Measurements from ENCODE around the gene MBNL3. TPM values are rescaled to one million over a fixed set of nuclear protein-coding genes. Genes with fewer than 3 reads are reported as not detected.

MBNL3 gene
- total RNA-seq, 1 experiment from 2014 or later, result 2.6 TPM

- Histone ChIP-seq H4K8ac (replicated peaks; ENCODE audit: insufficient read length, low read depth, low read length) (no peak overlapping the region), H3K9ac (ENCODE audit: extremely low read depth, insufficient read length, low read length) (no peak overlapping the region), H2AFZ (ENCODE audit: low read length) (no peak overlapping the region), H4K20me1 (ENCODE audit: control insufficient read depth, insufficient read depth, insufficient read length) (no peaks in the 10 kb centered on the region), H3K79me2 (ENCODE audit: insufficient read depth, low read length) (no peaks in the 10 kb centered on the region), H3K56ac (ENCODE audit: insufficient read length, low read depth, low read length) (no peak overlapping the region), H3K79me1 (ENCODE audit: insufficient read depth, low read depth, low read length, poor library complexity, severe bottlenecking) (no peaks in the 10 kb centered on the region), H2BK120ac (ENCODE audit: low read depth, low read length, poor library complexity, severe bottlenecking) (no peak overlapping the region), H2AK5ac (ENCODE audit: insufficient read length, low read length) (no peak overlapping the region), H2BK5ac (ENCODE audit: insufficient read length, low read length) (no peak overlapping the region), H3K14ac (ENCODE audit: insufficient read depth, low read length) (no peak overlapping the region), H3K4me1 (ENCODE audit: insufficient read depth, low read length) (no peaks in the 10 kb centered on the region; the same call in 1 of the 2 replicates), H2BK15ac (ENCODE audit: low read depth, low read length) (no peak overlapping the region), H3K27ac (ENCODE audit: insufficient read length, low read depth, low read length) (no peak overlapping the region), H3K4ac (ENCODE audit: low read depth, low read length) (no peak overlapping the region), H3K9me3 (ENCODE audit: control insufficient read depth, low read depth, low read length) (no peaks in the 10 kb centered on the region), H2BK12ac (ENCODE audit: insufficient read length, low read depth, low read length) (no peak overlapping the region), H3K18ac (ENCODE audit: insufficient read length, low read depth, low read length) (no peak overlapping the region), H3K27me3 (ENCODE audit: insufficient read depth, low read length) (no peaks in the 10 kb centered on the region; the same call in 1 of the 2 replicates), H3T11ph (ENCODE audit: low read length) (no peak overlapping the region), H4K91ac (ENCODE audit: insufficient read length, low read depth, low read length) (no peak overlapping the region), H3K4me2 (ENCODE audit: insufficient read depth, insufficient read length, low read length) (no peak overlapping the region), H3K23ac (ENCODE audit: insufficient read length, low read depth, low read length) (no peak overlapping the region), H2BK20ac (ENCODE audit: low read depth, low read length, poor library complexity, severe bottlenecking) (no peak overlapping the region), H4K5ac (ENCODE audit: insufficient read length, low read depth, low read length) (no peak overlapping the region), H3K23me2 (ENCODE audit: insufficient read length, low read depth, low read length, poor library complexity, severe bottlenecking) (no peaks in the 10 kb centered on the region)
- DNase-seq, result no peak
- Mint-ChIP-seq H3K36me3 (ENCODE audit: insufficient read depth in 1 of 3, low read depth in 3 of 3) (no peaks in the 10 kb centered on the region; a peak in 1 of 7 replicates), H3K27me3 (ENCODE audit: low read depth) (no peaks in the 10 kb centered on the region), H3K9me3 (peaks cover 2 to 4% of the 10 kb centered on the region in 2 experiments; a peak in 2 of 5 replicates), H3K4me3 (no peak overlapping the region), H3K27ac (no peak overlapping the region), H3K4me1 (peaks cover 8 to 12% of the 10 kb centered on the region in 2 experiments)
- no peak for TF ChIP-seq CTCF (conservative IDR thresholded peaks at IDR 0.05)
- WGBS (ENCODE audit: extremely low coverage, insufficient read length, low lambda C conversion rate), result no CpG with 5 or more reads among the region's 3 CpGs
Measured at GRCh38 chrX:132467989-132468388, 20.8 kb downstream of the MBNL3 start.
